GM23338 (cell line): ENCODE data around the gene LAMC2. TPM values are rescaled to one million over a fixed set of nuclear protein-coding genes. Genes with fewer than 3 reads are reported as not detected.

Experiments
- ATAC-seq: fragments of 200-7000 bp; cut with Tn5 transposase; 3 replicates; pipeline ENCODE4 v1.9.1; 2020
- DNase-seq: peaks from one replicate; pipeline ENCODE4 v3.0.0-alpha.2; 2015; ENCODE audit warnings: low spot score
- H2AFZ ChIP-seq: fragments of 200-600 bp; sonication (generic); 2 replicates; pipeline ENCODE4 v1.8.0; 2016; ENCODE audit warnings: antibody characterized with exemption, mild to moderate bottlenecking, moderate library complexity
- H3F3A ChIP-seq: fragments of 200-600 bp; sonication (generic); replicated peaks from 2 replicates; pipeline ENCODE4 v1.8.0; 2017; ENCODE audit warnings: antibody characterized with exemption, mixed run types, low read depth
- H3K27ac ChIP-seq: fragments of 200-600 bp; sonication (generic); 2 replicates; pipeline ENCODE4 v1.6.1; 2016; ENCODE audit warnings: low read depth
- H3K27me3 ChIP-seq: fragments of 200-600 bp; sonication (generic); 2 replicates; pipeline ENCODE4 v1.8.0; 2016; ENCODE audit warnings: mild to moderate bottlenecking, mixed run types, moderate library complexity; ENCODE audit not compliant: insufficient read depth
- H3K36me3 ChIP-seq: fragments of 200-600 bp; sonication (generic); 2 replicates; pipeline ENCODE4 v1.8.0; 2016; ENCODE audit warnings: mild to moderate bottlenecking; ENCODE audit not compliant: insufficient read depth
- H3K4me1 ChIP-seq: fragments of 200-600 bp; sonication (generic); 2 replicates; pipeline ENCODE4 v1.8.0; 2016; ENCODE audit warnings: mild to moderate bottlenecking, moderate library complexity; ENCODE audit not compliant: insufficient read depth
- H3K4me2 ChIP-seq: fragments of 200-600 bp; sonication (generic); 2 replicates; pipeline ENCODE4 v1.7.1; 2017; ENCODE audit warnings: mixed run types
- H3K4me3 ChIP-seq: fragments of 200-600 bp; sonication (generic); 2 replicates; pipeline ENCODE4 v1.6.1; 2016; ENCODE audit warnings: mixed run types
- H3K79me2 ChIP-seq: fragments of 200-600 bp; sonication (generic); replicated peaks from 2 replicates; pipeline ENCODE4 v1.8.0; 2017; ENCODE audit warnings: mild to moderate bottlenecking; ENCODE audit not compliant: insufficient read depth
- H3K9me2 ChIP-seq: fragments of 200-600 bp; sonication (generic); 2 replicates; pipeline ENCODE4 v1.8.0; 2017; ENCODE audit not compliant: insufficient read depth
- H4K20me1 ChIP-seq: fragments of 200-600 bp; sonication (generic); replicated peaks from 2 replicates; pipeline ENCODE4 v1.8.0; 2017; ENCODE audit warnings: mild to moderate bottlenecking; ENCODE audit not compliant: insufficient read depth
- H3K27ac Mint-ChIP-seq: 2 replicates; pipeline ENCODE4 v1.8.0; 2020; ENCODE audit warnings: inconsistent platforms, mild to moderate bottlenecking, moderate library complexity, mixed read lengths
- H3K27me3 Mint-ChIP-seq: 3 replicates; pipeline ENCODE4 v1.8.0; 2022; ENCODE audit warnings: low read depth, mild to moderate bottlenecking, moderate library complexity, mixed read lengths, inconsistent platforms; ENCODE audit not compliant: insufficient read depth, poor library complexity
- H3K36me3 Mint-ChIP-seq: 3 replicates; pipeline ENCODE4 v1.8.0; 2021; ENCODE audit warnings: low read depth, mild to moderate bottlenecking, inconsistent platforms, moderate library complexity, mixed read lengths
- H3K4me1 Mint-ChIP-seq: 3 replicates; pipeline ENCODE4 v1.8.0; 2020; ENCODE audit warnings: mild to moderate bottlenecking, inconsistent platforms, mixed read lengths
- H3K4me3 Mint-ChIP-seq: 3 replicates; pipeline ENCODE4 v1.8.0; 2021; ENCODE audit warnings: moderate library complexity, mild to moderate bottlenecking, inconsistent platforms, mixed read lengths
- H3K9me3 Mint-ChIP-seq: 3 replicates; pipeline ENCODE4 v1.8.0; 2020; ENCODE audit warnings: moderate library complexity, mild to moderate bottlenecking, inconsistent platforms, mixed read lengths
- CTCF ChIP-seq, 2 experiments: fragments of 200-600 bp in 1 of 2; sonication (generic) in 1 of 2; conservative IDR thresholded peaks; 2 replicates each; pipeline versions ENCODE4 v1.5.1 to v1.6.1; 2016 to 2017; ENCODE audit warnings: antibody characterized with exemption in 2 of 2, low read depth in 2 of 2, mild to moderate bottlenecking in 2 of 2, moderate library complexity in 1 of 2
- EZH2phosphoT487 ChIP-seq: fragments of 200-600 bp; sonication (generic); IDR thresholded peaks from one replicate; pipeline ENCODE4 v1.8.1; 2018; ENCODE audit warnings: antibody characterized with exemption; ENCODE audit not compliant: unreplicated experiment
- NANOG ChIP-seq: IDR thresholded peaks from 2 replicates; pipeline ENCODE4 v1.6.1; 2016; ENCODE audit warnings: antibody characterized with exemption, borderline replicate concordance
- REST ChIP-seq: IDR thresholded peaks from one replicate; pipeline ENCODE4 v1.6.1; 2018; ENCODE audit warnings: antibody characterized with exemption; ENCODE audit not compliant: unreplicated experiment
- ZNF331 ChIP-seq: fragments of 250-450 bp; sonication (Bioruptor Pico); IDR thresholded peaks from 2 replicates; pipeline ENCODE4 v1.5.0; 2020; ENCODE audit warnings: low read depth, mild to moderate bottlenecking, moderate library complexity
- polyA plus RNA-seq: library from polyadenylated mRNA; unstranded; fragments of >200 nt; fragmentation: Nextera tagmentation; extraction: Ambion mirVana; gene quantifications from 2 replicates; pipeline ENCODE4 v1.2.1, GENCODE V29; 2016
- total RNA-seq: library from RNA; depleted of rRNA; stranded (reverse); fragments of >200 nt; shearing (Covaris generic); gene quantifications from 2 replicates; pipeline ENCODE4 v1.2.3, GENCODE V29; 2014
- TF ChIP-seq, protein P1 (sequence below): IDR thresholded peaks from 2 replicates; pipeline ENCODE4 v1.6.1; 2016; ENCODE audit warnings: antibody characterized with exemption

The LAMC2 gene
- total and polyA plus RNA-seq, 2 experiments from 2014 or later: 4.3 to 19.5 TPM

- TF ChIP-seq REST (no peak), NANOG (no peak)
Measured at GRCh38 chr1:183180218-183180617, 5.8 kb upstream of the LAMC2 start (continued).

GRCh38 chr1:183180634-183181056, 5.4 kb upstream of the LAMC2 start:
- Histone ChIP-seq H2AFZ (peak overlapping the region; percentile 12; the same call in 1 of the 2 replicates), H4K20me1 (no peaks in the 10 kb centered on the region), H3K9me2 (no peaks in the 10 kb centered on the region), H3K4me2 (no peak overlapping the region), H3K36me3 (no peaks in the 10 kb centered on the region), H3K79me2 (no peaks in the 10 kb centered on the region), H3F3A (no peaks in the 10 kb centered on the region; the same call in 1 of the 2 replicates), H3K27me3 (no peaks in the 10 kb centered on the region), H3K4me1 (peaks cover 28% of the 10 kb centered on the region), H3K4me3 (no peak overlapping the region), H3K27ac (no peak overlapping the region)
- Mint-ChIP-seq H3K27ac (peak overlapping the region; percentile 51; the same call in 1 of the 2 replicates), H3K36me3 (no peaks in the 10 kb centered on the region), H3K27me3 (peaks cover 8% of the 10 kb centered on the region), H3K9me3 (no peaks in the 10 kb centered on the region), H3K4me1 (peaks cover 20% of the 10 kb centered on the region; the same call in 2 of the 3 replicates), H3K4me3 (no peak overlapping the region; the same call in 2 of the 3 replicates)
- ATAC-seq (peak; percentile 23), DNase-seq (peak; percentile 30)
- TF ChIP-seq, protein P1, sequence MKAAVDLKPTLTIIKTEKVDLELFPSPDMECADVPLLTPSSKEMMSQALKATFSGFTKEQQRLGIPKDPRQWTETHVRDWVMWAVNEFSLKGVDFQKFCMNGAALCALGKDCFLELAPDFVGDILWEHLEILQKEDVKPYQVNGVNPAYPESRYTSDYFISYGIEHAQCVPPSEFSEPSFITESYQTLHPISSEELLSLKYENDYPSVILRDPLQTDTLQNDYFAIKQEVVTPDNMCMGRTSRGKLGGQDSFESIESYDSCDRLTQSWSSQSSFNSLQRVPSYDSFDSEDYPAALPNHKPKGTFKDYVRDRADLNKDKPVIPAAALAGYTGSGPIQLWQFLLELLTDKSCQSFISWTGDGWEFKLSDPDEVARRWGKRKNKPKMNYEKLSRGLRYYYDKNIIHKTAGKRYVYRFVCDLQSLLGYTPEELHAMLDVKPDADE: no peak

GRCh38 chr1:183186841-183187240, 777 bp downstream of the LAMC2 start:
- Histone ChIP-seq H4K20me1 (no peaks in the 10 kb centered on the region), H3F3A (no peaks in the 10 kb centered on the region; the same call in 1 of the 2 replicates), H3K36me3 (no peaks in the 10 kb centered on the region), H2AFZ (peak overlapping the region; percentile 85), H3K4me1 (peaks cover 10% of the 10 kb centered on the region), H3K27ac (peak overlapping the region; percentile 91; the same call in 1 of the 2 replicates), H3K9me2 (no peaks in the 10 kb centered on the region), H3K4me3 (peak overlapping the region; percentile 58), H3K27me3 (no peaks in the 10 kb centered on the region), H3K4me2 (peak overlapping the region; percentile 80), H3K79me2 (peaks cover 5% of the 10 kb centered on the region; the same call in 1 of the 2 replicates)
- Mint-ChIP-seq H3K27me3 (peaks cover 3% of the 10 kb centered on the region), H3K9me3 (no peaks in the 10 kb centered on the region), H3K4me3 (peak overlapping the region; percentile 88), H3K27ac (no peak overlapping the region; the same call in 1 of the 2 replicates), H3K36me3 (no peaks in the 10 kb centered on the region), H3K4me1 (peaks cover 8% of the 10 kb centered on the region; the same call in 2 of the 3 replicates)
- ATAC-seq: no peak
- no peak for DNase-seq
- TF ChIP-seq EZH2phosphoT487 (no peak), REST (no peak), ZNF331 (no peak), CTCF (conservative IDR thresholded peaks at IDR 0.05; ENCODE audit: low read depth in 2 of 2) (no peak)
